Natural killer cell (primary cell): Measurements from ENCODE around the gene PLEKHA6. TPM values are rescaled to one million over a fixed set of nuclear protein-coding genes. Genes with fewer than 3 reads are reported as not detected.

Source experiments
- ATAC-seq, 3 donors: fragments of 150-1000 bp in 2 of 3; fragments of 200-7000 bp in 1 of 3; cut with Tn5 transposase; 1 replicate in 1 of 3; 2 replicates in 2 of 3; pipeline ENCODE4 v1.10.0; 2021; ENCODE audit warnings: mild to moderate bottlenecking in 2 of 3, moderate library complexity in 2 of 3
- DNase-seq, 2 donors: peaks; one replicate each; pipeline versions ENCODE4 v3.0.0 to v3.0.0-alpha.2; 2013 to 2021; ENCODE audit warnings: mixed read lengths in 1 of 2
- H3K27ac ChIP-seq: one replicate; pipeline ENCODE4 v1.5.1; 2013; ENCODE audit warnings: mild to moderate bottlenecking, low read length
- H3K27me3 ChIP-seq: one replicate; pipeline ENCODE4 v1.6.1; 2013; ENCODE audit warnings: low read length; ENCODE audit not compliant: control insufficient read depth, insufficient read depth
- H3K36me3 ChIP-seq: one replicate; pipeline ENCODE4 v1.6.1; 2013; ENCODE audit warnings: low read length; ENCODE audit not compliant: control insufficient read depth, insufficient read depth
- H3K4me1 ChIP-seq: one replicate; pipeline ENCODE4 v1.6.1; 2013; ENCODE audit warnings: low read length; ENCODE audit not compliant: control insufficient read depth, insufficient read depth
- H3K4me3 ChIP-seq: one replicate; pipeline ENCODE4 v1.5.1; 2013; ENCODE audit warnings: low read length
- H3K9me3 ChIP-seq: one replicate; pipeline ENCODE4 v1.6.1; 2013; ENCODE audit warnings: low read length; ENCODE audit not compliant: control insufficient read depth, insufficient read depth
- H3K27ac Mint-ChIP-seq, 2 donors: one replicate each; pipeline ENCODE4 v1.8.0; 2022; ENCODE audit warnings: mild to moderate bottlenecking in 2 of 2, mixed read lengths in 2 of 2, moderate library complexity in 1 of 2
- H3K27me3 Mint-ChIP-seq, 2 donors: one replicate each; pipeline ENCODE4 v1.8.0; 2022; ENCODE audit warnings: low read depth in 2 of 2, mixed read lengths in 2 of 2
- H3K36me3 Mint-ChIP-seq: one replicate; pipeline ENCODE4 v1.8.0; 2022; ENCODE audit warnings: mixed read lengths
- H3K4me1 Mint-ChIP-seq, 2 donors: one replicate each; pipeline ENCODE4 v1.8.0; 2022; ENCODE audit warnings: mixed read lengths in 2 of 2
- H3K4me3 Mint-ChIP-seq: one replicate; pipeline ENCODE4 v1.8.0; 2022; ENCODE audit warnings: mild to moderate bottlenecking, moderate library complexity, mixed read lengths
- H3K9me3 Mint-ChIP-seq, 2 donors: one replicate each; pipeline ENCODE4 v1.8.0; 2022; ENCODE audit warnings: mixed read lengths in 2 of 2
- CTCF ChIP-seq: fragments of 200-600 bp; IDR thresholded peaks from one replicate; pipeline ENCODE4 v1.8.0; 2022; ENCODE audit warnings: antibody characterized with exemption
- WGBS: methylation state at CpG from one replicate; pipeline ENCODE4 v1.1.7; 2013; ENCODE audit warnings: missing lambda C conversion rate; ENCODE audit not compliant: insufficient coverage; 5-methylcytosine and 5-hydroxymethylcytosine counted together
- intact Hi-C: fragments of 100-400 bp; cut with micrococcal nuclease; formaldehyde crosslinking; loops from one replicate; pipeline ENCODE4 v1.14.2; 2022
- total RNA-seq, 4 donors: library from RNA; stranded (reverse); fragments of 120-200 nt in 1 of 4; gene quantifications; one replicate each; pipeline versions ENCODE4 v1.2.3 to v1.2.4, GENCODE V29; 2013 to 2022

The PLEKHA6 gene
- total RNA-seq, 3 donors from 2014 or later (not counting 1 experiment from before 2014, with no cell fraction given), result 0.10 to 0.43 (median 0.16) TPM

DNA sequence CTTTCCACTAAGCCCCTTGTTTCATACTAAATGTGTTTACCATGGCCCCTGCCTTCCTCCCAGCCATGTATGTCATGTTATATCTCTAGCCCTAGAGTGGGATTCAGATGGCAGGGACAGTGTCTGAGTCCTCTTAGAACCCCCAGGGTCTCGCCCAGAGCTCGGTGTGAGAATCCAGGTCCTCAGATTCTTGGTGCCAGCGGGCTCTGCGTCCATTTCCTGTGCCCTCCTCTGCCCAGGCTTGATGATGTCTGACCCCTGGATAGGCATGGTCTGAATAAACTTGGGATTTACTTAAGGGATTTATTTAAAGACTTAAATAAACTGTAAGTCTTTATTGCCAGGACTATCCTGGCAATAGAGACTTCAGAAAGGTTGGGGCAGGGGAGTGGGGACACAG is 157.2 kb downstream of the PLEKHA6 start:
- Mint-ChIP-seq H3K4me1 (no peaks in the 10 kb centered on the region), H3K27ac (no peak overlapping the region), H3K27me3 (peaks cover 28 to 42% of the 10 kb centered on the region in 2 donors), H3K4me3 (no peak overlapping the region), H3K36me3 (no peaks in the 10 kb centered on the region), H3K9me3 (no peaks in the 10 kb centered on the region)
- Histone ChIP-seq H3K4me3 (no peak overlapping the region), H3K27ac (no peak overlapping the region), H3K4me1 (peaks cover 4% of the 10 kb centered on the region), H3K27me3 (peaks cover 2% of the 10 kb centered on the region), H3K9me3 (no peaks in the 10 kb centered on the region), H3K36me3 (no peaks in the 10 kb centered on the region)
- no peak for DNase-seq
- intact Hi-C loops, result no loop called here
- 95% methylated on average over 4 of the region's 4 CpGs for WGBS
- no peak for TF ChIP-seq CTCF
- no peak for ATAC-seq

GRCh38 chr1:204201348-204202040 is 158.2 kb downstream of the PLEKHA6 start:
- H3K36me3 Mint-ChIP-seq, result no peaks in the 10 kb centered on the region
- H3K27me3 ChIP-seq, result peaks cover 2% of the 10 kb centered on the region
- H3K4me3 ChIP-seq, result no peak overlapping the region
- DNase-seq (no peak), ATAC-seq (no peak)
- no peak overlapping the region for H3K27ac ChIP-seq
- TF ChIP-seq CTCF, result no peak
- no peaks in the 10 kb centered on the region for H3K9me3 ChIP-seq
- H3K9me3 Mint-ChIP-seq, result no peaks in the 10 kb centered on the region
- no peaks in the 10 kb centered on the region for H3K4me1 ChIP-seq
- no peaks in the 10 kb centered on the region for H3K36me3 ChIP-seq
- intact Hi-C loops, result no loop called here
- peaks cover 22 to 36% of the 10 kb centered on the region in 2 donors for H3K27me3 Mint-ChIP-seq
- H3K27ac Mint-ChIP-seq, result no peak overlapping the region
- H3K4me1 Mint-ChIP-seq, result no peaks in the 10 kb centered on the region
- no peak overlapping the region for H3K4me3 Mint-ChIP-seq
- WGBS, result 89% methylated on average over 12 of the region's 12 CpGs

DNA sequence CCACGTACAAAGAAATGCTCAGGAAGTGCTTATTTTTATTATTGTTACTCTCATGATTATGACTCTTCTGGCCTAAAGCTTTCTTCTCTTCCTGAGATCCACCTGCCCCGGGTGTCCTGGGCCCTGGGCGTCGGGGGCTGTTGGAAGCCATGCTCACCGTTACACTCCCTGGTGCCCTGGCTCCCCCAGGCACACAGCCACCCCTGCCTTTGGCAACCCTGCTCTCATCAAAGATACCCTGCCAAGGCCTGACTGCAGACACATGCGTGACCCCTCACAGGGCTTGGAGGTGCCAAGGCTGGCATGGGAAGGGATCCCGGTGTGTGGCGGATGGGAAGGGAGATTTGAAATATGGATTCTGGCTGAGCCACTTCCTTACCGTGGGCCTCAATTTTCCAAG is 160.2 kb downstream of the PLEKHA6 start:
- Histone ChIP-seq H3K4me1 (peaks cover 5% of the 10 kb centered on the region), H3K27me3 (no peaks in the 10 kb centered on the region), H3K27ac (no peak overlapping the region), H3K36me3 (no peaks in the 10 kb centered on the region), H3K9me3 (no peaks in the 10 kb centered on the region), H3K4me3 (no peak overlapping the region)
- DNase-seq (no peak), ATAC-seq (no peak)
- H3K4me3 Mint-ChIP-seq, result no peak overlapping the region
- TF ChIP-seq CTCF, result no peak
- no peaks in the 10 kb centered on the region for H3K9me3 Mint-ChIP-seq
- no peaks in the 10 kb centered on the region for H3K36me3 Mint-ChIP-seq
- intact Hi-C loops, result no loop called here
- H3K27me3 Mint-ChIP-seq, result peaks cover 13 to 17% of the 10 kb centered on the region in 2 donors
- WGBS, result 88% methylated on average over 9 of the region's 9 CpGs
- peaks cover 0 to 8% of the 10 kb centered on the region in 2 donors for H3K4me1 Mint-ChIP-seq
- no peak overlapping the region for H3K27ac Mint-ChIP-seq
